T-helper 9 cell (primary cell): ENCODE data around the gene VAV2.
"Not testable (repeated sequence)": the region's sequence is repeated elsewhere in the genome, so short reads cannot be mapped to it uniquely, and the experiment has no call there.

Source experiments
- DNase-seq: peaks from one replicate; pipeline ENCODE4 v3.0.0-alpha.2; 2020

VAV2 gene

DNA sequence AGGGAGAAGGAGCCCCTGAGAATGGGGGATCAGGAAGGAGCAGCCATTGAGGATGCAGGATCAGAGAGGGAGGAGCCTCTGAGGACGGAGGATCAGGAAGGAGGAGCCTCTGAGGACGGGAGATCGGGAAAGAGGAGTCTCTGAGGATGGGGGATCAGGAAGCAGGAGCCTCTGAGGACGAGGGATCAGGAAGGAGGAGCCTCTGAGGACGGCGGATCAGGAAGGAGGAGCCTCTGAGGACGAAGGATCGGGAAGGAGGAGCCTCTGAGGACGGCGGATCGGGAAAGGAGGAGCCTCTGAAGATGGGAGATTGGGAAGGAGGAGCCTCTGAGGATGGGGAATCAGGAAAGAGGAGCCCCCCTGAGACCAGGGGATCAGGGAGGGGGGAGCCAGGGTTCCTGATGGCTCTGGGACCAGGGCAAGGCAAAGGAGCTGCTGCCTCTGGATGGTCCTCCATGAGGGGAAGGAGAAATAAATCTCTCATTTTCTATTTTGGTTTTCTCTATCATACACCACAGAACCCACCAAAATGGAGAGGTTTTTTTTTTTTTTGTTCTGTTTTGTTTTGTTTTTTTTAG lies 231.3 kb downstream of the VAV2 start:
- DNase-seq, result no peak

DNA sequence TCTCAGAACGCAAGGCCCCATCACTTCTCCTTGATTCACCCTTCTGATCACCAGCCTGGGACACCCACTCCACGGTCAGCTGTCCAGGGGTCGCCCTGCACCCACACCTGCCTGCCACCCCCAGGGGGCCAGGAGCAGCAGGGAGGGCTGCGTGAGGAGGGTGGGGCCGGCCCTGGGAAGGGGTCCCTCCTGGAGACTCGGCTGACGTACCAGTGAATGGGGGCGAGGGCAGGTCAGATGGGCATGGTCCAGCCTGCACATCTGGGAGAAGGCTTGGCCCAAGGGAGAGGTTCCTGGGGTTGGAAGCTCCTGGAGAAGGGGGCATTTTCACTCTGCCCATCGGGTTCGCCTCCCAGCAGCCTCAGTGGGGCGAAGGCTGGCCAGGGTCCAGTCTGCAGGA lies 232.2 kb downstream of the VAV2 start:
- no peak for DNase-seq

DNA sequence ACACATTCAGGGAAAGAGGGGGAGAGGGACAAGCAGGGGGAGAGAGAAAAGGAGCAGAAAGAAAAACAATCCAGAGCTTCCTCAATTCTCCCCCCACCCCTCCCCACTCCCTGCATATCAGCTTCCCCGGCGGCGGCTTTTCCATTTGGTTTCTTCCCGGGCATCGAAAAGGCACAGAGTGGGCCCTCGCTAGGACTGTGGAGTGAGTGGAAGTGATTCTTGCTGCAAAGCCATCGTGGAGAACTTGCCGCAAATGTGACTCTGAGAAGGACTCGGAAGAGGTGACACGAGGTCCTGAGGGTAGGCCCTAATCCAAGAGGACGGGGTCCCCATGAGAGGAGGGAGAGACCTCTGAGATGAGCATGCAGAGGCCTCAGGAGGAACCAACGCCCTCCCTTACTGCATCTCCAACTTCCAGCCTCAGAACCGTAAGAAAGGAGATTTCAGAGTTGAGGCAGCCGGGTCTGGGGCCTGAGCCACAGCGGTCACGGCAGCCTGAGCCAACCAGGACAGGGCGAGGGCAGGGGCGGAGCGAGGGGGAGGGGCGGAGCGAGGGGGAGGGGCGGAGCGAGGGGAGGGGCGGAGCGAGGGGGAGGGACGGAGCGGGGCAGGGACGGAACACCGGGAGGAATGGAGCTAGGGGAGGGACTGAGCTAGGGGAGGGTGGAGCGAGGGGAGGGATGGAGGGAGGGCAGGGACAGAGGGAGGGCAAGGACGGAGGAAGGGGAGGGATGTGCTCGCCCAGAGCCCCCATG lies 232.8 kb downstream of the VAV2 start:
- DNase-seq, result no peak

DNA sequence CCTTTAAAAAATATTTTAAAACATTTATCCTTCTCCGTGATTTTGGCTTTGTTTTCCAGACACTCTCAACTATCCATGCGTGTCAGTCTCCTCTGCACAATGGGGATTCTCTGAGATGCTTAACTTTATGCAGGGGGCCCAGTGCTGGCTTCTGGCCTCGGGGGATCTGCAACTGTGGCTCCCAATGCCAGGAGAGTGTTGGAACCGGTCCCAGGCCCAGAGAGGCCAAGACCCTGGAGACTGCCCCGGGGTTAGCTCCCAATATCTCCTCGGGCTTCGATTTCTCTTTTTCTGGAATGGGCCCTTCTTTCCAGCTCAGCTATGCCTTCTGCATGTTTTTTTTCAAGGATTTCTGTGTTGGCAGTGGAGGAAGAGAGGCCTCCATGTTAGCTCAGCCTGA lies 233.9 kb downstream of the VAV2 start:
- DNase-seq, result no peak

DNA sequence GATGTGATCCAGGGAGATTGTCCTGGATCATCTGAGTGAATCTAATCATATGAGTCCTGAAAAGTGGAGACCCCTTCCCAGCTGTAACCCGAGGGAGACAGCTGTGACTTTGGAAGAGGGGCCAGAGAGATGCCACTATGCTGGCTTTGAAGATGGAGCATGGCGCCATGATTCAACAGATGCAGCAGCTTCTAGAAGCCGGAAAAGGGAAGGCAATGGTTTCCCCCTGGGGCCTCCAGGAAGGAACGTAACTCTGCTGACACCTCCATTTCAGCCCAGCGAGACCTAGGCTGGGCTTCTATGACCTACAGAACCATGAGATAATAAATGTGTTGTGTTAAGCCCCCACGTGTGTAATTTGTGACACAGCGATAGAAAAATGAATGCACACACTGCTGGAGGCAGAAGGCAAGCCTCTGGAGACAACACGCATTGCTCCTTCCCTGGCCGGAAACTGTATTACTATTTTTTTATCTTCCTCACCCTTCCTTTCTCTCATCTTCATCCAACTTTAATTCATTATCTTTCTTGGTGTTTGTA lies 237.4 kb downstream of the VAV2 start:
- no peak for DNase-seq

DNA sequence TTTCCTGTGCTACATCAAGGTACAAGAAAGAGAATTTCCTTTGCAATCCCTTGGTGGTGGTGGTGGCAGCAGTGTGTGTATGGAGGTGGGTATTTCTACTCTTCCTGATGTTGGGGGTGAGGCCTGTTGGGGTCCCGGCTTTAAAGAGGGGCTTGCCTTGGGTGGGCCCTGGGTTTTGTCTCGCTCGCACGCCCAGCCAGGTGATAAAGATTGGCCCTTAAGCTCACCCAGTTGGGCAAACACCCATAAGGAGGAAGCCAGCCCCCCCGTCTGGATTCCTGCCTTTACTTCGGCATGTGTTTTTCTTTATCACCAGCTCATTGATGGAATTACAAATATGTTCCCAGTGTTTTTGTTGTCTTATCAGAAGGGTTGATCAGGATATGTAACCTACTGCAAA lies 237.9 kb downstream of the VAV2 start:
- no peak for DNase-seq

DNA sequence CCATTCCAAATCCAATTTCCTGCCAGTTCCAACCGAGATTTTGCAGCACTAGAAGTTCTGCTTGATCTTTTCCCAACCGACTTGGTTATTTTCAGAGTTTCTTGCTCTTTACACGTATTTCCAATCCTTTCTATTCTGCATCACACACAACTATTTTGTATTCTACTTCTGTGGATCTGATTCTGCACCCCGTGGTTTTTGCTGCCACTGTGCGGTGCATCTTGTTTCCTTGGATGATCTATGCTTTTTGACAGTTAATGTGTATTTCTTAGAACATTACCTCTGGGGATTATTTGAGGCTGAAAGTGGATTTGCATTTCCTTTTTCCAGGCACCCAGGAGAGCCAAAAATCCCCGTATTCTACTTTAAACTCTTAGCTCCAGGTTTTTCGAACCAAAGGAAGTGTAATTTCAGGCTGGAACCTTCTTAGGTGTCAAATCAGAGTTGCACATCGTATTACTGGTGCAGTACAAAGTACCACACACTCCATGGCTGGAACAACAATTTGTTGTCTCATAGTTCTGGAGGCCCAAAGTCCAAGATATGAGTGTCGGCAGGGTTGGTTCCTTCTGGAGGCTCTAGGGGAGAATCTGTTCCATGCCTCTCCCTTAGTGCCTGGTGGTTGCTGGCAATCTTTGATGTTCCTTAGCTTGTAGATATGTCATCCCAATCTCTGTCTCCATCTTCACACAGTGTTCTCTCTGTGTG lies 239.2 kb downstream of the VAV2 start:
- DNase-seq, result no peak

DNA sequence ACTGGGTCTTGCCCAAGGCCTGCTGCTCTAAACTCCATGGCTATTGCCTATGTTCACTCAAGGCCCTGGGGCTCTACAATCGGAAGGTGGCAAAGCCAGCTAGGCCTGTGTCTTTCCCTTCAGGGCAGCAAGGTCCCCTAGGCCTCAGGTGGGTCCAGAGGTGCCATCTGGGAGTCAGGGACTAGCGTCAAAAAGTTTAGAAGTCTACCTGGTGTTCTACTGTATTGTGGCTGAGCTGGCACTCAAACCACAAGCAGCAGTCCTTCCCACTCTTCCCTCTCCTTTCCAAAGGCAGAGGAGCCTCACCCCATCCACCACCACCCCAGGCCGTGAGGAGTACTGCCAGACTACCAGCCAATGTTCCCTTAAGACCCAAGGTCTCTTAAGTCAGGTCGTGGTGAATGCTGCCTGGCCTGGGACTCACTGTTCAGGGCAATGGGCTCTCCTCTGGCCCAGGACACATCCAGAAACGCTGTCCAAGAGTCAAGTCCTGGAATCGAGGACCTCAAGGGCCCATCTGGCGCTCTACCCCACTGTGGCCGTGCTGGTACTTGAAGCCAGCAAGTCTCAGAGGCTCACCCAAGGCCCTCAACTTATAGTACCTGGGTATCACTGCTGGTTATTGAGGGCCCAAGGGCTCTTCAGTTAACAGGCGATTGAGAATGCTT lies 241.0 kb downstream of the VAV2 start:
- no peak for DNase-seq

DNA sequence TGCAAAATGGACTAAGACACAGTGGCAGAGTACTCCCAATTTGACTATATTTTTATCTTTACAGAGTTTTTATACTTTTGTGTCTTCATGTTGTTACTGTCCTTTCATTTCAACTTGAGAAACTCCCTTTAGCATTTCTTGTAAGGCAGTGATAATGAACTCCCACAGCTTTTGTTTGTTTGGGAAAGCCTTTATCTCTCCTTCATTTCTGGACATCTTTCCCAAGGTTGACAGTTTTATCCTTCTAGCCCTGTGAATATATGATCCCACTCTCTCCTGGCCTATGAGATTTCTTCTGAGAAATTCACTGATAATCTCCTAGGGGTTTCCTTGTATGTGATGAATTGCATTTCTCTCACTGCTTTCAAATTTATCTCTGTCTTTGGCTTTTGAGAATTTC lies 244.8 kb downstream of the VAV2 start:
- DNase-seq, result no peak

DNA sequence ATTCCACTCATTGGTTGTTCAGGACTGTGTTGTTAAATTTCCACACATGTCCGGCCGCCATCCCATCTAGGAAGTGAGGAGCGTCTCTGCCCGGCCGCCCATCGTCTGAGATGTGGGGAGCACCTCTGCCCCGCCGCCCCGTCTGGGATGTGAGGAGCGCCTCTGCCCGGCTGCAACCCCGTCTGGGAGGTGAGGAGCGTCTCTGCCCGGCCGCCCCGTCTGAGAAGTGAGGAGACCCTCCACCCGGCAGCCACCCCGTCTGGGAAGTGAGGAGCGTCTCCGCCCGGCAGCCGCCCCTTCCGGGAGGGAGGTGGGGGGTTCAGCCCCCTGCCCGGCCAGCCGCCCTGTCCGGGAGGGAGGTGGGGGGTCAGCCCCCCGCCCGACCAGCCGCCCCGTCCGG lies 247.6 kb downstream of the VAV2 start:
- DNase-seq, result not testable (repeated sequence)

DNA sequence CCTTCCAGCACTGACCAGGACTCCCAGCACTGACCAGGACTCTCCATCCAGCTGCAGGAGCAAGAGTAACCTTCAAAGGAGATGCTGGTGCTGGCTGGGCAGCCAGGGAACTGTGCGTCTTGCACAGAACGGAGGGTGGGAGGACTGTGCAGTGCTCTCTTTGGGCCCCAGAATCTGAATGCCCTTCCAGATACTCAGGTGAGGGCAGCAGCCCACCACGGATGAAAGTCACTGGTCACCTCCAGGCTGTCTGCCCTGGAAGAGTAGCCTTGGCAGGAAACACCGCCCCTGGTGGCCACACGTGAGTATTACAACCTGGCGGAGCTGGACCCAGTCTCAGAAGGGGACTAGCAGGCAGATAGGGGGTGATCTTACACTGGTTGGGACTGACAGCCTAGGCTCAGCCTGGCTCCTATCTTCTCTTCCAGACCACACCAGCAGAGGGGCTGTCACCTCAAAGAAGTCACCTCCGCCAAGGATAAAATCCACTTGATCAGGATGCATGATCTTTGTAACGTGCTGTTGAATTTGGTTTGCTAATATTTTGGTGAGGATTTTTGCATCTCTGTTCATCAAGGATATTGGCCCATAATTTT lies 249.2 kb downstream of the VAV2 start:
- DNase-seq, result peak; percentile 69

DNA sequence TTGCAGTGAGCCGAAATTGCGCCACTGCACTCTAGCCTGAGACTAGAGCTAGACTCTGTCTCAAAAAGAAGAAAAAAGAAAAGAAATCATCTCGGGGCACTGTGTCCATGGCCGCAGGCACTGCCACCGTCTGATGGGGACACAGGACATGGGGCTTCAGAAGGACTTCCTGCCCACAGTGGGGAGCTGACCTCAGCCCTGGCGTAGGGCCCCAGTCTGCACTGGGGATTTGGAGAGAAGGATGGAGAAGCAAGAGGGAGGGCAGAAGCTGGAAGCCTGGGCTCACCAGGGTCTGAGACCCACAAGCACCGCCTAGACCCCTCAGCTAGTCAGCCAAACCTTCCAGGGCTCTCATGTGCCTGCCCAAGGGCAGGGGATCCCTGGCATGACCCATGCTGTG lies 249.9 kb downstream of the VAV2 start:
- no peak for DNase-seq

DNA sequence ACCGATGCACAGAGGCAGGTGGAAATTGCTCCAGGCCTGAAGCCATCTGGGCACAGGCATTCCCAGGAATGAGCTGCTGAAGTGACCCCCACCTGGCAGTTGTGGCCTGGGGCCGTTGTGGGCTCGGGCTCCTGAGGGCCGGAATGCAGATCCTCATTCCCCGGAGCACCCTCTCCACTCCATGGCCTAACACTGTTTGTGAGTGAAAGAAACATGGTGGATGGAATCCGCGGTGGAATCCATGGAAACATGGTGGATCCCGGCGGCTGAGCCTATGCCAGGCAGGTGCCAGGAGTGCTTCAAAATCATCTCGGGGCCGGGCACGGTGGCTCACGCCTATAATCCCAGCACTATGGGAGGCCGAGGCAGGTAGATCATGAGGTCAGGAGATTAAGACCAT lies 250.4 kb downstream of the VAV2 start:
- no peak for DNase-seq

DNA sequence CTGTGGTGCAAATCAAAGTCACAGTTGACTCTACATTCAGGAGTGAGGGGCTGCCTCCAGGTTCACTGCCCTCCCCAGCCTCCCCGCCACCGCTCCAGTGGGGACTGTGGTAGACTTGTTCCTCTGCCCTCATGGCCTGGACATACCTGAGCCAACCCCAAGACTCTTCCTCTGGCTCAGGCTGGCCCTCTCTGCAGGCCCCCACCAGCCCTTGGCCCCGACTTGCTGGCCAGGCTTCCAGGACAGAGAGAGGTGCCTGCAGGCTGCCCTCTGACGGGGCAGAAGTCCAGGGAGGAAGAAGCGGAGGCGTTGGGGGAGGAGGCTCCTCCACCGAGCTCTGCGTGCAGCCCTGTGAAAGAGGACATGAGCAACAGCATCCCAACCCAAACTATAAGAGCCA lies 251.2 kb downstream of the VAV2 start:
- no peak for DNase-seq

DNA sequence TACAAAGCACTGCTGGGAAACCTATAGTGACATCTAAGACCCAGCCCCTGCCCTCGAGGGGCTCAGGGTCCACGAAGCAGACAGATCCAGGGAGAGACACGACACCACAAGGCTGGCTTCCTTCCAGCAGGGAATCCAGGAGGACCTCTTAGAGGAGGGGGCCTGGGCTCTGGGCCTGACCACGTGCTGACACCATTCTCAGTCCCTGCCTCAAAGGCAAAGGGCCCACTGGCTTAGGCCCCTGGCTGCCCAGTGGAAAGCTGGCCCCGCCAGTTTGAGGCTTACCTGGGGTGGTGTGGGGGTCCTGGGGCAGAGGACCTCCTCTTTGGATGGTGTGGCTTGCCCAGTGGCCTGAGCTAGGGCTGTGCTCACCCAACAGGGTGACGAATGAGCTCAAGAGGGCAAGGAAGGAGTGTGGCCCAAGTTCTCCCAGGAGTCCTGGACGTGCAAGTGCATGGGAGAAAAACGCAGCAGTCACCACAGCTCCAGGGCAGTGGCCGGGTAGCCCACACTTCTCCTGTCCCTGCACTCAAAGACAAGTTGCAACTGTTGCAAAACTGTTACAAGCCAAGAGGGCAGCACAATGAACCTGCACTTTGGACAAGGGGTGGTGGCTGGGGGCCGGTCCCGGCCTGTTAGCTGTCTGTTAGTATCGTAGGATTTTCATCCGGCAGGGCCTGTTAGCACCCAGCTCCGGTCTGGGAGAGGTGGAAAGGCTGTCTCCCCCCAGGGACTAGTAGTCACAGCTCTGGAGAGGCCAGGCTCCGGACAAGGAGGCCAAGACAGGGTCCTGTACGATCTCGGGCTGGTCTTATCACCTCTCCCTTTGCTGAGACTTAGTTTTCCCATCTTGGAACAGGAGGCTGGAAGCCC lies 252.5 kb downstream of the VAV2 start:
- DNase-seq, result no peak

DNA sequence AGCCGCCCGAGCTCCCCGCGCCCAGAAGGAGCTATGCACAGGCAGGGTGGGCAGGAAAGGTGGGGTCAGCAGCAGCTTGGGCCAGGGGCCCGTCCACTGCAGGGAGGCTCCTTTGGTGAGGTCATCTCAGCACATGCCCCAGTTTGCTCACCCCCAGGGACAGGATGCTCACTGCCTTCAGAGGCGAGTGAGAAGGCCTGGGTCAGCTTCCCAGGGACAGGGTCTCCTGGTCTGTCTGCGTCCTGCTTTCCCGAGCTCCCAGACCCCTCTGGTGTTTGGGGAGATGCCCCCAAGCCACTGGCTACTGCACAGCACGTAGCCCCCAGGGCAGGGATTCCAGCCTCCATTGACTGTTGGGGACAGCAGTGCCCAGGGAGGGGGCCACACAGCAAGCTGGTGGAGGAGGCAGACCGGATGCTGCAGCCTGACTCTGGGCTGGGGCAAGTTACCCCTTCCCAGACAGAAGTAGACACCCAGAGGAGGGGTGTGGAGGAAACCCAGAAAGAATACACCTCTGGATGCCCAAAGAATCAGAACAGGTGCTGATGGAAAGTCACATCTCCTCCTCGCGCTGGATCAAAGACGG lies 253.4 kb downstream of the VAV2 start:
- DNase-seq, result no peak

DNA sequence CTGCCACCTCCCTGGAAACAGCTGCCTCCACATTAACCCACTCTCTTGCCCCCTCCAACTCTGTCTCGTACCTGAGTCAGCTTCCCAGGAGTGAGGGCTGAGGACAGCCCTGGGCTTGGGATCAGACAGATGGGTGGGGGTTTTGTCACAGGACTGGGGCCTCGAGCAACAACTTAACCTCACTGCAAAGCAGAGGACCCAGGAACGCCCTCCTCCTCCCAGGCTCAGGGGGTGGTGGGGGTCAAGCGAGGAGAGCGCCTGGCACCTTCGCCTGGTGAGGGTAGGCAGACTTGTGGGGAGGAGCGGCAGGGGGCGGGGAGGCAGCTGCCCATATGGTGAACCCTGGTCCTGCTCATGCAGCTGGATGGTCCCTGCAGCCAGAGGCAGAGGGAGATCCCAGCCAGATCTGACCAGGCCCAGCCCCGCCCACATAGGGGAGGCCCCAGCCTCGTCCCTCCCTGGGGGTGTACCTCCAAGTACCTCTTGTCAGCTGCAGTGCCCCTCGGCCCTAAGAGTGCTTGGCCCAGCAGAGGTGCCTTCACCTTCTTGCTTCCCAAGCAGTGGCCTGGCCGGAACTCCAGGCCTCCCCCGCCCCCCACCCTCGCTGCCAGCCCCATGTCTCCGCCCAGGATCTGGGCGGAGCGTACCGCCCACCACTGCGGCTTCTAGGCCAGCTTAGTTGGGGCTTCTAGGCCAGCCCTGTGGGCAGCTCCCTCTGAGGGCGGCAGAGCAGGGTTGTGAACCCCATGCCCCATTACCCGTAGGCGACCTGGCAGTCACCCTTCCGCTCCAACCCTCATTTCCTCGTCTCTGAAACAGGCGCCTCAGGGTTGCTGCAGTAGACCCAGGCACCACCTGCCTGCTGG lies 254.1 kb downstream of the VAV2 start, which contains the start of gene SARDH:
TSS of gene SARDH (minus strand) at position 579 of the 866 bp plus-strand sequence. CDS start 4,179 bp downstream, outside the sequence.
- DNase-seq, result no peak

DNA sequence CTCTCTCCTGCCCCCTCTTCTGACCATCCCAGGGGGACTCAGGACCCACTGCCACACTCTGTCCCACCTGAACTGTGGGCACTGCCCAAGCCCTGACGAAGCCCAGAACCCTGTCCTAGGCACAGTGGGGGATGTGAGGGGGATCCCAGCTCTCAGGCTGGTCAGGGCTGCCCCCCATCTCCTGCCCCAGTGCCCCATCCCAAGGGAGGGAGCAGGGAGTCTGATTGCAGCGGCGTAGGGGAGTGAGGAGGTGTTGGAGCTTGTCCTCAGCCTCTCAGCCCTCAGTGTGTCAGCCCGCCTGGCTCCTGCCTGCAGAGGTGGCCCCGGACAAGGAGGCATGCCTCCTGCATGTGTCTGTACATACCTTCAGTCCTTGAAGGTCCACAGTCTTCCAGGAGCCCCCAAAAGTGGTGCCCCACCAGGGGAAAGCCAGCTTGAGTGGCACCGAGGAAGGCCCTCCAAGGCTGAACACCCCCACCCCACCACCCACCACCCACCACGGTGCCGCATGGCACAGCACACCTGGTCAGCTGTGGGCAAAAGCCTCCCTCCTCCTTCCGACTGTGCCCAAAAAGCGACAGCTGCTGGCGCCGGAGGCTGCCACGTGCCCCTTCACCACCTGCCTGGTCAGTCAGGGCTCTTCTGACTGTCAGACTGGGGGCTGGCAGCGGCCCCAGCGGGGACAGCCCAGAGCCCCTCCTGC lies 254.9 kb downstream of the VAV2 start:
- DNase-seq, result no peak

DNA sequence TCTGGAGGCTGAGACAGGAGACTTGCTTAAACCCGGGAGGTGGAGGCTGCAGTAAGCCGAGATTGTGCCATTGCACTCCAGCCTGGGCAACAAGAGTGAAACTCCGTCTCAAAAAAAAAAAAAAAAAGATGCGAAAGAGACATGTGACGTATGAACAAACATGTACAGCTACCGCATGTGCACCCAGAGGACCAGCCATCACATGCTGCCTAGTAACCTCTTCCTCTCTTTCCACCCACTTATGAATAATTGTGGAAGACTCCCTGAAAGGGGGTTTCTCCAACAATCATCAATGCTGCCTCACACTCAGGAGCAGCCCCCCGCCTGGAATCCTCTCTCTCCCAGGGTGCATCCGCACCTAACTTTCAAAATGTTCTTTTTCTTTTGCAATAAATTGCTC lies 256.2 kb downstream of the VAV2 start:
- DNase-seq, result no peak

DNA sequence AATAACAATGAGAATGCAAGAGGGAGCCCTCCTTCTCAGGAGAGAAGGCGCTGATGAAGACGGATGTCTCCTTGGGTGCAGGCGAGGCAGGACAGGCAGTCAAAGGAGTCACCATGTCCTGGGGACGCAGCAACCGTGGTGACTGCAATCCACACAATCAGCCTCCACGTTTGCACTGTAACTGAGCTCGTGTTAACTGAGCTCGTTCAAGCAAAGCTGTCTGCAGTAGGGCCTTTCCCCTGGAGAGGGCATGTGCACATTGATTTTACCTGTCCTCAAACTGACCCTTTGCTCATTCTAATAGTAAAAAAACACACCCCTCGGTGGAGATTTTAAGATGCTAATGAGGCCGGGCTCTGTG lies 256.7 kb downstream of the VAV2 start:
- DNase-seq, result no peak
